Ishikawa (cell line): ENCODE results near the gene THRB.

Experiments
- CEBPB ChIP-seq: IDR thresholded peaks from 2 replicates; pipeline ENCODE4 v1.6.1; 2012
- CREB1 ChIP-seq: IDR thresholded peaks from 2 replicates; pipeline ENCODE4 v1.6.1; 2012; ENCODE audit warnings: low read depth
- EGR1 ChIP-seq: IDR thresholded peaks from 2 replicates; pipeline ENCODE4 v1.6.1; 2012
- EP300 ChIP-seq: IDR thresholded peaks from 2 replicates; pipeline ENCODE4 v1.6.1; 2012; ENCODE audit warnings: borderline replicate concordance
- FOXM1 ChIP-seq: IDR thresholded peaks from 2 replicates; pipeline ENCODE4 v1.6.1; 2012; ENCODE audit warnings: low read depth, borderline replicate concordance
- NFIC ChIP-seq: IDR thresholded peaks from 2 replicates; pipeline ENCODE4 v1.6.1; 2012
- RAD21 ChIP-seq: IDR thresholded peaks from 2 replicates; pipeline ENCODE4 v1.6.1; 2012; ENCODE audit warnings: low read depth
- REST ChIP-seq: IDR thresholded peaks from 2 replicates; pipeline ENCODE4 v1.6.1; 2012; ENCODE audit warnings: low read depth, mild to moderate bottlenecking
- TAF1 ChIP-seq: IDR thresholded peaks from 2 replicates; pipeline ENCODE4 v1.6.1; 2012; ENCODE audit warnings: low read depth, mild to moderate bottlenecking
- TCF12 ChIP-seq: IDR thresholded peaks from 2 replicates; pipeline ENCODE4 v1.6.1; 2012; ENCODE audit warnings: low read depth
- TEAD4 ChIP-seq: IDR thresholded peaks from 2 replicates; pipeline ENCODE4 v1.6.1; 2012
- USF1 ChIP-seq: IDR thresholded peaks from 2 replicates; pipeline ENCODE4 v1.6.1; 2012
- YY1 ChIP-seq: IDR thresholded peaks from 2 replicates; pipeline ENCODE4 v1.6.1; 2012; ENCODE audit warnings: low read depth
- ZBTB7A ChIP-seq: IDR thresholded peaks from 2 replicates; pipeline ENCODE4 v1.6.1; 2012; ENCODE audit warnings: low read depth
- TF ChIP-seq, protein P1 (sequence below): IDR thresholded peaks from 2 replicates; pipeline ENCODE4 v1.6.1; 2012

THRB gene

GRCh38 chr3:24359102-24359501 is 135.5 kb downstream of the THRB start:
- TF ChIP-seq USF1 (no peak), RAD21 (no peak)

DNA sequence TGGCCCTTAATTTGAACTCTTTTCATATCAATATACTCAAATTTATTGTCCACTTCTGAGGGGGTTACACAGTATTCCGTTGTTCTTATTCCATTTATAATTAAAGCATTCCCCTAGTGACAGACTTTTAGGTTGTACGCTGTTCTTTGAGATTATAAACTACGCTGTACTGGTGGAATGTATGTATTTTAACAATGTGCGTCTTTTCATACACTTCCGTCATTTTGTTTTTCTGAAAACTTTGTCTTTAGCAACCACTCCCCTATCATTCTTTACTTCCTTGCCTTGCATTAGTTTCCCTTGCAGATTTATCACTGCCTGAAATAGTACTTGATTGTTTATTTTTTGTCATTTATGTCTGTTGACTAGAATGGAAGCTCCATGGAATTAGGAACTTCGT is 137.0 kb downstream of the THRB start:
- TF ChIP-seq YY1 = no peak
- TF ChIP-seq CREB1 = no peak
- no peak for TF ChIP-seq TAF1
- no peak for TF ChIP-seq EGR1
- TF ChIP-seq FOXM1 = no peak
- TF ChIP-seq NFIC = no peak

GRCh38 chr3:24355806-24356205 is 138.8 kb downstream of the THRB start:
- TF ChIP-seq RAD21 (no peak), TAF1 (no peak), TEAD4 (no peak), EP300 (no peak), TCF12 (no peak), CEBPB (no peak), REST (no peak), CREB1 (no peak), NFIC (no peak), EGR1 (no peak), FOXM1 (no peak), ZBTB7A (no peak), YY1 (no peak), USF1 (no peak)
- TF ChIP-seq, protein P1, sequence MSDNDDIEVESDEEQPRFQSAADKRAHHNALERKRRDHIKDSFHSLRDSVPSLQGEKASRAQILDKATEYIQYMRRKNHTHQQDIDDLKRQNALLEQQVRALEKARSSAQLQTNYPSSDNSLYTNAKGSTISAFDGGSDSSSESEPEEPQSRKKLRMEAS = no peak

- TF ChIP-seq FOXM1 (no peak), EP300 (no peak), TCF12 (no peak), REST (no peak), EGR1 (no peak), YY1 (no peak), RAD21 (no peak), ZBTB7A (no peak), TEAD4 (no peak), CEBPB (no peak), TAF1 (no peak), NFIC (no peak), USF1 (no peak), CREB1 (no peak)
- TF ChIP-seq, protein P1 = no peak
These were observed 140.4 kb downstream of the THRB start for GRCh38 chr3:24354230-24354629.

DNA sequence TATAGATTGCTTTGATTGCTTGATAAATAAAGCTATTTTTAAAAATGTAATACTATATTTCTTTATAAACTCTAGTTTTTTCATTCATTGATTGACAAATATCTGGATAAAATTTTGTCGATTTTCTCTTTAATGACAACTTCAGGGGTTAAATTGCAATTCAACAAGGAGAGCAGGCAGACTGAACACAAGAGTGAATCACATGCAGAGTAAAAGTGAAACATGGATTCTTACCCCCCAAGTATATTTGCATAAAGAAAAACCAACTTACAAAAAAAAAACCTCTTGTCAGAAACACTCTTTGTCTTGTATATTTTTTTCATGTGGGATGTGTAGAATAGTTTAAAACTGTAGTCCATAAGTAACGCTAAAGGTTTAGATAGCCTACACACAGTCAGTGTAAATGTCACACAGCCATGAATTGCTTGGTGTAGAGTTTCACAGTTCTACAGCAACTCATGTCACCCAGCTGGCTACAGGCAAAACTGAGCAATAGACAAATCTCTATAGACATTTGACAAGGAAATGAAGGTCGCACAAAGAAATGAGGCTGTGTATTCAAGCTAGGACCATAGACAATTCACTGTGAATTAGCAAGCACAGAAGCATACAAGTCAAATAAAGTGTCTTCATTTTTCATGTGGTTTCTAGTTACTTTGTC is 141.6 kb downstream of the THRB start:
- no peak for TF ChIP-seq TCF12

GRCh38 chr3:24351779-24352469 is 142.7 kb downstream of the THRB start:
- TF ChIP-seq NFIC = no peak
- TF ChIP-seq USF1 = no peak
- no peak for TF ChIP-seq TCF12
- TF ChIP-seq TAF1 = no peak
